ENCODE results near the gene CCNO.

The CCNO gene

DNA sequence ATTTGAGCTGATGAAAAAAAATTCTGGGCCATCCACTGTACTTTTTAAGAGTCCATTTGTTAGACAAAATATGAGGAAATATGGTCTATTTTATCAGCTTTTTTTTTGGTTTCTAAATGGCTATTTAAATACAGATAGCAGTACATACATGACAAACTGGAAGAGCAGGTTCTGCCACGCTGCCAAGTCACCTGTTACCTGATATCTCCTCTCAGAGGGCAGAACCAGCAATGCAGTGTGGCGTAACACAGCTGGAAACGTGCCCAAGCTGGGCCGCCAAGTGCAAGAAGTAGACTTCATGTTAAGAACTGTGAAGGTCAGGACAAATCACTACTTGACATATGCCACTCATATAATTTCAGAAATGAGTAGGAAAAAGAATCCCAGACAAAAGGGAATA, 14.4 kb downstream of the CCNO start:
- POLR2A ChIA-PET (ENCODE audit: low non-redundant PET) = interaction anchor here (0.5 kb wide), 1 partner anchor 634 kb away, joined by 4 read pairs; no protein-coding TSS in a partner anchor
- H3K27ac ChIP-seq = no peak overlapping the region
- CTCF ChIA-PET = interaction anchor here (0.6 to 1.3 kb wide), 9 partner anchors 9 to 1763 kb away, joined by 3 to 9 read pairs (median 4); partner anchors contain the start of gene CCNO

DNA sequence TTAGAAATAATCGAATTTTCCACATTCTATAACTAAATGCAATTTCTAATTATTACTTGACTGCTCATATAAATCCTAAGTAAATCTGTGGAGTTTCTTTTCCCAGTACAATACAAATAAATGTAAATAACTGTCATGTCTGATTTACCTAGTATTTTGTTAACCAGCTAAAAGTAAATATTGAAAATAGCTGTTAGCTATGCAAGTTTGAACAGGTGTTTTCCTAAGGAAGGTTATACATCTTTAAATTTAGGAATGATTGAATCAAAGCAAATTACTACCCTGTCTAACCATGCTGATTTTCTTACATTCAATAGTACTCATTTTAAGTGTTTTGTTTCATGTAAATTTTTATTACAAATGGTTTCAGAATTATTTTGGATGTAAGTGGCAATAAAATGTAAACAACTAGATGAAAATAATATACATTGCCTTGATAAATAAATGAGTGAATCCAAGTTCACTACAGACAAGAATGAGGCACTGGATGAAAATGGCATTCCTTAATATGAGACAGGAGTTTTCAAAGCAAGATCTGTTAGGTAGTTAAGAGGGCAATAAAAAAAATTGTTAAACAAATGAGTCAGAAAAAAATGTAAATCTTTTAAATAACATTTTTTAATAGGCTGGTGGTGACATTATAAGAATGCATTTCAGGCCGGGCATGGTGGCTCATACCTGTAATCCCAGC, 22.1 kb downstream of the CCNO start:
- no peak for DNase-seq (ENCODE audit: low spot score)
- CTCF ChIA-PET = interaction anchor here (1.6 kb wide), 1 partner anchor 15 kb away, joined by 5 read pairs; no protein-coding TSS in a partner anchor

More for the DNA sequence above, 14.4 kb downstream of the CCNO start:
- peak; percentile 89 for DNase-seq (ENCODE audit: low spot score)
- TF ChIP-seq, protein P1, sequence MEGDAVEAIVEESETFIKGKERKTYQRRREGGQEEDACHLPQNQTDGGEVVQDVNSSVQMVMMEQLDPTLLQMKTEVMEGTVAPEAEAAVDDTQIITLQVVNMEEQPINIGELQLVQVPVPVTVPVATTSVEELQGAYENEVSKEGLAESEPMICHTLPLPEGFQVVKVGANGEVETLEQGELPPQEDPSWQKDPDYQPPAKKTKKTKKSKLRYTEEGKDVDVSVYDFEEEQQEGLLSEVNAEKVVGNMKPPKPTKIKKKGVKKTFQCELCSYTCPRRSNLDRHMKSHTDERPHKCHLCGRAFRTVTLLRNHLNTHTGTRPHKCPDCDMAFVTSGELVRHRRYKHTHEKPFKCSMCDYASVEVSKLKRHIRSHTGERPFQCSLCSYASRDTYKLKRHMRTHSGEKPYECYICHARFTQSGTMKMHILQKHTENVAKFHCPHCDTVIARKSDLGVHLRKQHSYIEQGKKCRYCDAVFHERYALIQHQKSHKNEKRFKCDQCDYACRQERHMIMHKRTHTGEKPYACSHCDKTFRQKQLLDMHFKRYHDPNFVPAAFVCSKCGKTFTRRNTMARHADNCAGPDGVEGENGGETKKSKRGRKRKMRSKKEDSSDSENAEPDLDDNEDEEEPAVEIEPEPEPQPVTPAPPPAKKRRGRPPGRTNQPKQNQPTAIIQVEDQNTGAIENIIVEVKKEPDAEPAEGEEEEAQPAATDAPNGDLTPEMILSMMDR (conservative IDR thresholded peaks at IDR 0.05; ENCODE audit: low read depth) = no peak

DNA sequence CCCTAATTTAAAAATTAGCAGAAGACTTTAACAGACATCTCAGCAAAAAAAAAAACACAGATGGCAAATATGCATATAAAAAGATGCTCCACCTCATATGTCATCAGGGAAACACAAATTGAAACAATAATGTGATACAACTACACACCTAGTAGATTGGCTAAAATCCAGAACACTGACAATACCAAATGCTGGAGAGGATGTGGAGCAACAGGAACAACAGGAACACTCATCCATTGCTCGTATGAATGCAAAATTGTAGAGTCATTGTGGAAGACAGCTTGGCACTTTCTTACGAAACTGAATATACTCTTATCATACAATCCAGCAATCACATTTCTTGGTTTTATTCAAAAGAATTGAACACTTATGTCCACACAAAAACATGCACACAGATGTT, 28.4 kb downstream of the CCNO start:
- DNase-seq (ENCODE audit: low spot score) = no peak
- TF ChIP-seq, protein P1 (conservative IDR thresholded peaks at IDR 0.05; ENCODE audit: low read depth) = no peak
- POLR2A ChIA-PET (ENCODE audit: low non-redundant PET) = no interaction called here
- H3K27ac ChIP-seq = no peak overlapping the region
- CTCF ChIA-PET = interaction anchor here (1.0 kb wide), 1 partner anchor 30 kb away, joined by 3 read pairs; no protein-coding TSS in a partner anchor

More for the DNA sequence above, 22.1 kb downstream of the CCNO start:
- TF ChIP-seq, protein P1 (conservative IDR thresholded peaks at IDR 0.05; ENCODE audit: low read depth) = no peak
- POLR2A ChIA-PET (ENCODE audit: low non-redundant PET) = no interaction called here
- no peak overlapping the region for H3K27ac ChIP-seq

DNA sequence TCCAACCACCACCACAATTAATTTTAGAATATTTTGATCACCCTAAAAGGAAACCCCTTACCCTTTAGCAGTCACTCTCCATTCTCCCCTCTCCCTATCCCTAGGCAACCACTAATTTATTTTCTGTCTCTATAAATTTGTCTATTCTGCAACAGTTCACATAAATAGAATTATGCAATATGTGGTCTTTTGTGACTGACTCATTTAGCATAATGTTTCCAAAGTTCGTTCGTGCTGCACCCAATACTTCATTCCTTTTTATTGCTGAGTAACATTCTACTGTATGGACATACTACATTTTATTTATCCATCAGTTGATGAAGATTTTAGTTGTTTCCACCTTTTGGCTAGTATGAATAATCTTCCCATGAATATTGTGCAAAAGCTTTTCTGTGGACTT, 42.2 kb downstream of the CCNO start:
- ChIA-PET CTCF (no interaction called here), POLR2A (ENCODE audit: low non-redundant PET) (no interaction called here)
- H3K27ac ChIP-seq = no peak overlapping the region
- DNase-seq (ENCODE audit: low spot score) = no peak
- TF ChIP-seq, protein P1 (conservative IDR thresholded peaks at IDR 0.05; ENCODE audit: low read depth) = no peak

DNA sequence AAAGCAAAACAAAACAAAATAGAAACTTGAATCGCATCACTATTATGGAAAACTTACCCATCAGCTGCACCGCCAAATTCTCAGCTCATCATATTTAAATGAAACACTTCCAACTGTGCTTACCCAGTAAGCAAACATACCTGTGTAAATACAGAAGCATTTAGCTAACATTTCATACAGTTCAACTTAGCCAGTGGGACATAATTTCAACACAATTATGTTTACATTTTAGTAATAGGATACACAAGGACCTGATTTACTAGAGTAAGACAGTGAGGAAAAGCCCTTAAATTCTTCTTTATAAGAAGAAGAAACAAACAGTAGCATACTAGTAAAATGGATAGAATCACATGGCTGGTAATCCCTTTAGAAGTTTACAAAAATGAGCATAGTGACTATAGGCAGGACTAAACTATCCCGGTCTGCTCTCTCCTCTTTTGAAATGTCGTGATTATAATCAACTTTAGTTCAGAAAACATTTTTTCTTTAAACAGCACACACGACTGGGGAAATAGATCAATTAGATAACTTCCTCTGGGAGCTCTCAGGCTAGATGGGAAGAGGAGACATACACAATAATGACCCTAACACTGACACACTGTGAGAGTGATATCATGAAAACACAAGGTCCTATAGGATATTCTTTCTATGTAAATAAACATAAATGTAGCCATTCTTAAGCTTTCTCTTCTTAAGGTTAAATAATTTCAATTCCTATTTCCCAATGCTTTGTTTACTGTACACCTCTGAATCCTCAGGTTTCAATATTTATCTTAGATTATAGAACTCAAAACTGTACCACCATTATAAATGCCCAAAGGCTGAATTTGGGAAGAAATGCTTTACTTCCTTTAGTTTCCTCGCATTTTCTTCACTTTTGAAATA, 44.5 kb downstream of the CCNO start:
- TF ChIP-seq, protein P1 (conservative IDR thresholded peaks at IDR 0.05; ENCODE audit: low read depth) = no peak
- ChIA-PET POLR2A (ENCODE audit: low non-redundant PET) (no interaction called here), CTCF (interaction anchor here (0.6 to 1.4 kb wide), 3 partner anchors 13 to 76 kb away, joined by 3 to 9 read pairs (median 4); no protein-coding TSS in a partner anchor)
- H3K27ac ChIP-seq = no peak overlapping the region
- DNase-seq (ENCODE audit: low spot score) = no peak

DNA sequence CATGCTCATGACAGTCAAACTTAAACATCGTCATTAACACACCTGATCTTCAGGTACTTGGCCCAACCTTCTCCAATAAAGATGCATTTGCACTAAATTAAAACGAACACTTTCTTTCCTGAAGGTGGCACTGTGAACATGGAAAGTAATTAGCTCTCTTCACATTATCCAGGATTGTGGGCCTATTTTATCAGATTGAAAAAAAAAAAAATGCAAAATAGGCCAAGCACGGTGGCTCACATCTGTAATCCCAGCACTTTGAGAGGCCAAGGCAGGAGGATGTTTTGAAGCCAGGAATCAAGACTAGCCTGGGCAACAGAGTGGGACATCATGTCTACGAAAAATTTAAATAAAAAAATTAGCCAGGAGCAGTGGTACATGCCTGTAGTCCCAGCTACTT, 46.0 kb downstream of the CCNO start:
- ChIA-PET CTCF (interaction anchor here (0.5 to 1.7 kb wide), 16 partner anchors 9 to 641 kb away, joined by 3 to 9 read pairs (median 4); partner anchors contain the start of gene CCNO), POLR2A (ENCODE audit: low non-redundant PET) (no interaction called here)
- TF ChIP-seq, protein P1 (conservative IDR thresholded peaks at IDR 0.05; ENCODE audit: low read depth) = peak; percentile 58
- DNase-seq (ENCODE audit: low spot score) = peak; percentile 78
- H3K27ac ChIP-seq = no peak overlapping the region

Measured in RWPE1 (cell line).